Body of pancreas (tissue), 4 donors: ENCODE data around the gene ABL1.

Source experiments
- POLR2A ChIP-seq, 3 donors: fragments of 450-650 bp; IDR thresholded peaks; one replicate each; pipeline ENCODE4 v1.6.1; 2016; ENCODE audit warnings: antibody characterized with exemption in 3 of 3, mild to moderate bottlenecking in 2 of 3
- TF ChIP-seq, protein P1 (sequence below), 7 experiments: fragments of 450-650 bp in 4 of 7; fragments of 200-600 bp in 3 of 7; sonication (generic) in 3 of 7; IDR thresholded peaks; one replicate each; pipeline ENCODE4 v1.5.1; 2016 to 2019; ENCODE audit warnings: antibody characterized with exemption in 7 of 7

DNA sequence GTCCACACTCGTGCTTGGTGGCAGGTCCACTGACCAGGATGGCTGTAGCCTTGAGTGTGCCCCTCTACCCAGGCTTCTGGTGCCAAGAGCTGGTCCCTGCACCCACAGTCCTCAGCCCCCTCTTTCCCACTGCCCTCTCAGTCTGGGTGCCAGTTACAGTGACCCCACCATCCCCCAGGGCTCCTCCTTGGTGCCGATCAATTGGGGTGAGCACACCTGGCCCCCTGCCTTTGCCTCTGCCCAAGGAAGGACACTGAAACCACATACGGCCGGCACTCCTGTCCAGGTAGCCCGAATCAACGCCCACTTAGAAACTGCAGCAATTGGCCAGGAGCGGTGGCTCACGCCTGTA is 80.0 kb downstream of the ABL1 start:
- TF ChIP-seq, protein P1, sequence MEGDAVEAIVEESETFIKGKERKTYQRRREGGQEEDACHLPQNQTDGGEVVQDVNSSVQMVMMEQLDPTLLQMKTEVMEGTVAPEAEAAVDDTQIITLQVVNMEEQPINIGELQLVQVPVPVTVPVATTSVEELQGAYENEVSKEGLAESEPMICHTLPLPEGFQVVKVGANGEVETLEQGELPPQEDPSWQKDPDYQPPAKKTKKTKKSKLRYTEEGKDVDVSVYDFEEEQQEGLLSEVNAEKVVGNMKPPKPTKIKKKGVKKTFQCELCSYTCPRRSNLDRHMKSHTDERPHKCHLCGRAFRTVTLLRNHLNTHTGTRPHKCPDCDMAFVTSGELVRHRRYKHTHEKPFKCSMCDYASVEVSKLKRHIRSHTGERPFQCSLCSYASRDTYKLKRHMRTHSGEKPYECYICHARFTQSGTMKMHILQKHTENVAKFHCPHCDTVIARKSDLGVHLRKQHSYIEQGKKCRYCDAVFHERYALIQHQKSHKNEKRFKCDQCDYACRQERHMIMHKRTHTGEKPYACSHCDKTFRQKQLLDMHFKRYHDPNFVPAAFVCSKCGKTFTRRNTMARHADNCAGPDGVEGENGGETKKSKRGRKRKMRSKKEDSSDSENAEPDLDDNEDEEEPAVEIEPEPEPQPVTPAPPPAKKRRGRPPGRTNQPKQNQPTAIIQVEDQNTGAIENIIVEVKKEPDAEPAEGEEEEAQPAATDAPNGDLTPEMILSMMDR (IDR thresholded peaks at IDR 0.05) = no peak
- TF ChIP-seq POLR2A (IDR thresholded peaks at IDR 0.05) = no peak
